Measurements from ENCODE around the gene HOXB5. TPM values are rescaled to one million over a fixed set of nuclear protein-coding genes. Genes with fewer than 3 reads are reported as not detected.

Gene HOXB5
- total and polyA plus RNA-seq, 2 experiments from 2014 or later: 0.27 to 4.4 TPM

DNA sequence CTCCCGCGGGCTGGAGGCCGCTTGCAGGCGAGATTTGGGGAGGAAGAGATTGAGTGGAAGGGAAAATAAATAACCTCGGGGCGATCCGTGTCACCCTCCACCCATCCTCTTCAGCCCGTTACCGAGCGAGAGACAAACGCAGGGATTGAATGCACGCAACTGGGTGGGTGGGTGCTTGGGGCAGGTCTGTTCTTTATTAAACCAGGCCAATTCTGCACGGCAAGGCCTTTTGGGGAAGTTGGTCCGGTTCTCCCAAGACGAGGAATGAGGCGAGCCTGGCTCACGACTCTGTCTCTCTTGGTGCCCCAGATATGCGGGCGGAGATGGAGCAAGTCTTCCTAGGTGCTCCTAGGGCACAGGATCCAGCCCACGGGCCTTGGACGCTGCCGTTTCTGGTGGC is 17.6 kb upstream of the HOXB5 start:
- WGBS (ENCODE audit: low lambda C conversion rate, missing lambda C conversion rate): 10% methylated on average over 22 of the region's 22 CpGs
- Histone ChIP-seq H3K27ac (peak overlapping the region; percentile 77), H3K36me3 (replicated peaks; ENCODE audit: insufficient read depth, low read depth) (no peaks in the 10 kb centered on the region), H3K4me3 (peak overlapping the region; percentile 28), H2AFZ (peak overlapping the region; percentile 80), H3K9me3 (ENCODE audit: low read depth) (no peaks in the 10 kb centered on the region), H3K79me2 (no peaks in the 10 kb centered on the region), H3K9me2 (replicated peaks; ENCODE audit: insufficient read depth) (no peaks in the 10 kb centered on the region), H3K4me1 (ENCODE audit: insufficient read depth) (no peaks in the 10 kb centered on the region), H3K4me2 (peak overlapping the region; percentile 78), H3K27me3 (peaks cover 96% of the 10 kb centered on the region), H4K20me1 (ENCODE audit: insufficient read depth, poor library complexity, severe bottlenecking) (no peaks in the 10 kb centered on the region)
- DNase-seq (ENCODE audit: low spot score): no peak
- TF ChIP-seq, protein P1, sequence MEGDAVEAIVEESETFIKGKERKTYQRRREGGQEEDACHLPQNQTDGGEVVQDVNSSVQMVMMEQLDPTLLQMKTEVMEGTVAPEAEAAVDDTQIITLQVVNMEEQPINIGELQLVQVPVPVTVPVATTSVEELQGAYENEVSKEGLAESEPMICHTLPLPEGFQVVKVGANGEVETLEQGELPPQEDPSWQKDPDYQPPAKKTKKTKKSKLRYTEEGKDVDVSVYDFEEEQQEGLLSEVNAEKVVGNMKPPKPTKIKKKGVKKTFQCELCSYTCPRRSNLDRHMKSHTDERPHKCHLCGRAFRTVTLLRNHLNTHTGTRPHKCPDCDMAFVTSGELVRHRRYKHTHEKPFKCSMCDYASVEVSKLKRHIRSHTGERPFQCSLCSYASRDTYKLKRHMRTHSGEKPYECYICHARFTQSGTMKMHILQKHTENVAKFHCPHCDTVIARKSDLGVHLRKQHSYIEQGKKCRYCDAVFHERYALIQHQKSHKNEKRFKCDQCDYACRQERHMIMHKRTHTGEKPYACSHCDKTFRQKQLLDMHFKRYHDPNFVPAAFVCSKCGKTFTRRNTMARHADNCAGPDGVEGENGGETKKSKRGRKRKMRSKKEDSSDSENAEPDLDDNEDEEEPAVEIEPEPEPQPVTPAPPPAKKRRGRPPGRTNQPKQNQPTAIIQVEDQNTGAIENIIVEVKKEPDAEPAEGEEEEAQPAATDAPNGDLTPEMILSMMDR (IDR thresholded peaks at IDR 0.05; ENCODE audit: poor library complexity): no peak
- TF ChIP-seq EZH2phosphoT487 (IDR thresholded peaks at IDR 0.05; ENCODE audit: low read depth, severe bottlenecking, unreplicated experiment): no peak
- no peak for TF ChIP-seq EZH2 (IDR thresholded peaks at IDR 0.05; ENCODE audit: borderline replicate concordance)

GRCh38 chr17:48610282-48611211 is 17.0 kb upstream of the HOXB5 start, which contains the start of gene HOXB7:
Gene HOXB7 (minus strand): TSS chr17:48611017. CDS start chr17:48610918, 99 bp downstream.
- TF ChIP-seq, protein P1 (IDR thresholded peaks at IDR 0.05; ENCODE audit: poor library complexity): no peak
- TF ChIP-seq EZH2 (IDR thresholded peaks at IDR 0.05; ENCODE audit: borderline replicate concordance) (peak; percentile 96), EZH2phosphoT487 (IDR thresholded peaks at IDR 0.05; ENCODE audit: low read depth, severe bottlenecking, unreplicated experiment) (peak; percentile 64)
- peak within 1 kb of the TSS; percentile 80 for H2AFZ ChIP-seq
- no peaks in the 10 kb centered on the region for H3K9me3 ChIP-seq (ENCODE audit: low read depth)
- peak within 1 kb of the TSS; percentile 28 for H3K4me3 ChIP-seq
- peaks cover 96% of the 10 kb centered on the region for H3K27me3 ChIP-seq
- H3K79me2 ChIP-seq: no peaks in the 10 kb centered on the region
- peak within 1 kb of the TSS; percentile 78 for H3K4me2 ChIP-seq
- no peaks in the 10 kb centered on the region for H3K4me1 ChIP-seq (ENCODE audit: insufficient read depth)
- H3K27ac ChIP-seq: peak within 1 kb of the TSS; percentile 77
- no peaks in the 10 kb centered on the region for H4K20me1 ChIP-seq (ENCODE audit: insufficient read depth, poor library complexity, severe bottlenecking)
- H3K9me2 ChIP-seq (replicated peaks; ENCODE audit: insufficient read depth): no peaks in the 10 kb centered on the region
- peak; percentile 65 for DNase-seq (ENCODE audit: low spot score)
- WGBS (ENCODE audit: low lambda C conversion rate, missing lambda C conversion rate): 3% methylated on average over 78 of the region's 79 CpGs
- no peaks in the 10 kb centered on the region for H3K36me3 ChIP-seq (replicated peaks; ENCODE audit: insufficient read depth, low read depth)

- no peak for DNase-seq (ENCODE audit: low spot score)
- H3K27me3 ChIP-seq: peaks cover 96% of the 10 kb centered on the region
- H3K79me2 ChIP-seq: no peaks in the 10 kb centered on the region
- H4K20me1 ChIP-seq (ENCODE audit: insufficient read depth, poor library complexity, severe bottlenecking): no peaks in the 10 kb centered on the region
- H3K27ac ChIP-seq: peak overlapping the region; percentile 77
- no peaks in the 10 kb centered on the region for H3K9me3 ChIP-seq (ENCODE audit: low read depth)
- no peaks in the 10 kb centered on the region for H3K4me1 ChIP-seq (ENCODE audit: insufficient read depth)
- H3K4me3 ChIP-seq: peak overlapping the region; percentile 11
- WGBS (ENCODE audit: low lambda C conversion rate, missing lambda C conversion rate): 15% methylated on average over 5 of the region's 15 CpGs
- peak overlapping the region; percentile 80 for H2AFZ ChIP-seq
- TF ChIP-seq EZH2 (IDR thresholded peaks at IDR 0.05; ENCODE audit: borderline replicate concordance) (no peak), EZH2phosphoT487 (IDR thresholded peaks at IDR 0.05; ENCODE audit: low read depth, severe bottlenecking, unreplicated experiment) (no peak)
- TF ChIP-seq, protein P1 (IDR thresholded peaks at IDR 0.05; ENCODE audit: poor library complexity): no peak
- H3K9me2 ChIP-seq (replicated peaks; ENCODE audit: insufficient read depth): no peaks in the 10 kb centered on the region
- H3K4me2 ChIP-seq: peak overlapping the region; percentile 78
- no peaks in the 10 kb centered on the region for H3K36me3 ChIP-seq (replicated peaks; ENCODE audit: insufficient read depth, low read depth)
These were observed 16.2 kb upstream of the HOXB5 start for GRCh38 chr17:48609759-48610281.
